DOHH2 (cell line): Measurements from ENCODE around the gene PPM1N.

ENCODE experiments used
- EZH2phosphoT487 ChIP-seq: fragments of 200-600 bp; sonication (generic); IDR thresholded peaks from 2 replicates; pipeline ENCODE4 v1.6.1; 2017; ENCODE audit warnings: borderline replicate concordance, mild to moderate bottlenecking, antibody characterized with exemption, low read length, moderate library complexity, mixed read lengths
- TF ChIP-seq, protein P1 (sequence below): fragments of 200-600 bp; sonication (generic); IDR thresholded peaks from one replicate; pipeline ENCODE4 v1.5.1; 2014; ENCODE audit warnings: antibody characterized with exemption, mild to moderate bottlenecking, low read depth, low read length; ENCODE audit not compliant: poor library complexity, severe bottlenecking

- TF ChIP-seq, protein P1, sequence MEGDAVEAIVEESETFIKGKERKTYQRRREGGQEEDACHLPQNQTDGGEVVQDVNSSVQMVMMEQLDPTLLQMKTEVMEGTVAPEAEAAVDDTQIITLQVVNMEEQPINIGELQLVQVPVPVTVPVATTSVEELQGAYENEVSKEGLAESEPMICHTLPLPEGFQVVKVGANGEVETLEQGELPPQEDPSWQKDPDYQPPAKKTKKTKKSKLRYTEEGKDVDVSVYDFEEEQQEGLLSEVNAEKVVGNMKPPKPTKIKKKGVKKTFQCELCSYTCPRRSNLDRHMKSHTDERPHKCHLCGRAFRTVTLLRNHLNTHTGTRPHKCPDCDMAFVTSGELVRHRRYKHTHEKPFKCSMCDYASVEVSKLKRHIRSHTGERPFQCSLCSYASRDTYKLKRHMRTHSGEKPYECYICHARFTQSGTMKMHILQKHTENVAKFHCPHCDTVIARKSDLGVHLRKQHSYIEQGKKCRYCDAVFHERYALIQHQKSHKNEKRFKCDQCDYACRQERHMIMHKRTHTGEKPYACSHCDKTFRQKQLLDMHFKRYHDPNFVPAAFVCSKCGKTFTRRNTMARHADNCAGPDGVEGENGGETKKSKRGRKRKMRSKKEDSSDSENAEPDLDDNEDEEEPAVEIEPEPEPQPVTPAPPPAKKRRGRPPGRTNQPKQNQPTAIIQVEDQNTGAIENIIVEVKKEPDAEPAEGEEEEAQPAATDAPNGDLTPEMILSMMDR = no peak
- TF ChIP-seq EZH2phosphoT487 = no peak
Observed at GRCh38 chr19:45464274-45464673, 34.0 kb upstream of the PPM1N start.
